Frontal cortex (tissue), 4 donors: ENCODE data around the gene TGFBR2. TPM values are rescaled to one million over a fixed set of nuclear protein-coding genes. Genes with fewer than 3 reads are reported as not detected.

Experiments used
- DNase-seq, 2 donors: peaks; one replicate each; pipeline ENCODE4 v3.0.0; 2012; ENCODE audit warnings: low spot score in 2 of 2
- FAIRE-seq: peaks from 2 replicates; lab custom pipeline; 2012; peaks lifted over from hg19 to GRCh38; lab: Jason Lieb, UNC
- total RNA-seq: library from RNA; depleted of rRNA; stranded (reverse); fragments of >200 nt; gene quantifications from one replicate; pipeline ENCODE4 v1.2.3, GENCODE V29; 2014
- donor health status: control.
- donor health status: control.
- donor health status: control.

TGFBR2 gene
- total RNA-seq, 1 donor from 2014 or later = 4.5 TPM

- FAIRE-seq = no peak
- DNase-seq = no peak
These were observed 42.4 kb downstream of the TGFBR2 start for GRCh38 chr3:30648670-30649357.

GRCh38 chr3:30649572-30650318 is 43.3 kb downstream of the TGFBR2 start:
- no peak for FAIRE-seq
- DNase-seq = no peak

DNA sequence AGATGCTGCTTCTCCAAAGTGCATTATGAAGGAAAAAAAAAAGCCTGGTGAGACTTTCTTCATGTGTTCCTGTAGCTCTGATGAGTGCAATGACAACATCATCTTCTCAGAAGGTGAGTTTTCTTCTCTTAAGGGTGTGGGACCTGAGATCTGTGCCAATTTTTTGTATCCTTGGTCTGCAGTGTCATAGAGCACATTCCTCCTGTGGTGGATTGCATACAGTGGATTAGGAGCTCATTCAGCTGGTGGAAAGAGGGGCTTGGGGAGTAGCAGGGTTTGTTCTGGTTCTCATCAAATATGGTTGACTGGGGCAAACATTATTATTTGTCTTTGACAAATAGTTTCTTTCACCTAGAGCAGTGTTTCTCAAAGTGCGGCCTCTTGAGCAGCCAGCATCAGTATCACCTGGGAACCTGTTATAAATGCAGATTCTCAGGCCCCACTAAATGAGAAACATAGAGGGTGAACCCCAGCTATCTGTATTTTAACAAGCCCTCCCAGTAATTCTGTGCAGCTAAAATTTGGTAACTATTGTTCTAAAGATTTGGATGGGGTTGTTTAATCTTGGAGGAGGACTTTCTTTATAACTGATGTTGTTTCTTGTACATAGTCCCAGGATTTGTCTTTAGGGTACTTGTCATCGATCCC is 44.1 kb downstream of the TGFBR2 start:
- no peak for FAIRE-seq
- no peak for DNase-seq

DNA sequence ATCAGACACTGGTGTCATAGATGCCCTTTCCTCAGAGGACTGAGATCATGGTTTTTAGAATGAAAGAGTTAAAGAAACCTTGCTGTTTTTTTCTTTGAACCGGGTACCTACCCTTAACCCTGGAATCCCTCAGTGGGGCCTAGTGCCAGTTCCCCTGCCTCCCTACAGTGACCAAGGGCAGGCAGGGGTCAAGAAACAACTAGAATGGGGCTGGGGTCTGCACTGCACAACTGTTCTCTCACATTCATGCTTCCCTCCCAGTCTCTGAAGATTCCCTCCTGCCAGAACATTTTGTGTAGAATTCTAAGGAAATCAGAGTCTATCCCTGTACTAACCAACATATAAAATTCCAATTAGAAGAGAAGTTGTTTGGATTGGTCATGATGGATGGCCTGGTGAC is 47.9 kb downstream of the TGFBR2 start:
- FAIRE-seq (no peak), DNase-seq (no peak)

DNA sequence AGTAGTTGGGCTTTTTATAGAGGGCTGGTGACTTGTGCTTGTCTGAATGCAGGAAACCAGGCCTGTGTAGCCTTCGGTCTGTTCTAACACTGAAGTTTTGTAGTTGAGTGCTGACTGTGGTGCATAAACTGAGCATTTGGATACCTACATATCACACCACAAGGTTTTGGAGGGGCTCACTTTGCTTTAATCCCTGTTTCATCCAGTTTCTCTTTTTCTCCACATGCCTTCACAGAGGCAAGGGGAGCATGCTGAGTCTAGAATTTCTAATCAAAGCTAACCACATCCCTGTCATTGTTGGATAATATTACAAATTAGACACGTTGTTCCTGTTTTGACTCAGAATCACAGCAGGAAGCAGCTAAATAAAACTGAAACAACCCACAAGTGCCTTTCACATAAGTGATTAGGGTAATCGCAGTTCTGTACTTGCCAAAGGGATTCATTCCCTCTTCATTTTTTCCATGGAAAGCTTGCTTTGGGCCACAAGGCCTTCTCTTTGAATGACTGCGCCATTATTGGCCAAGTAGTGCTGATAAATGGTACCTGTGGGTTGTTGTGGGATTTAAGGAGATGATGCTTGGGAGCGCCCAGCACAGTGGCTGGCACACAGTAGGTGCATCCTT is 48.9 kb downstream of the TGFBR2 start:
- no peak for DNase-seq
- FAIRE-seq = no peak

- no peak for DNase-seq
- FAIRE-seq = no peak
These were observed 50.3 kb downstream of the TGFBR2 start for GRCh38 chr3:30656624-30657141.

GRCh38 chr3:30657914-30658313 is 51.5 kb downstream of the TGFBR2 start:
- FAIRE-seq (no peak), DNase-seq (no peak)

- FAIRE-seq = no peak
- DNase-seq = no peak
These were observed 52.1 kb downstream of the TGFBR2 start for GRCh38 chr3:30658328-30659052.

GRCh38 chr3:30659270-30660130 is 53.1 kb downstream of the TGFBR2 start:
- DNase-seq (no peak), FAIRE-seq (no peak)

- no peak for FAIRE-seq
- no peak for DNase-seq
These were observed 53.7 kb downstream of the TGFBR2 start for GRCh38 chr3:30660136-30660535.

DNA sequence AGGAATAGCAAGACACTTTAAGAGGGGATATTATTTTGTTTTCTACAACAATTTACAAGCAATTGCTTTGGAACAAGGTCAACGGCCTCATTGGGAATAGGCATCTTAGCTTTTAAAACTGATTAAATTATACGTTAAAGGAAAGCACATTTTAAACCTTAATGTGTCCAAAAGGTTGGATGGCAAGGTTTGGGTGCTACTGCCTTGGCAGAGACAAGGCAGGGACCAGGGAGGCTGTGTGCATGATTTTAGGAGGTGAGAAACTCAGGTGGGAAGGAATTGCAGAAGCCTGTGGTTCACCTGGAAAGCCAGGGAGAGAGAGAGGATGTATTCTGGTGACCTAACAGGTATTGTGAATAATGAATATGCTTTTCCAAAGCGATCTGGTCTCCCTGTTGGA is 54.3 kb downstream of the TGFBR2 start:
- FAIRE-seq (no peak), DNase-seq (no peak)

GRCh38 chr3:30661098-30661873 is 54.9 kb downstream of the TGFBR2 start:
- no peak for FAIRE-seq

GRCh38 chr3:30662836-30663235 is 56.4 kb downstream of the TGFBR2 start:
- no peak for FAIRE-seq

More at GRCh38 chr3:30661098-30661873, 54.9 kb downstream of the TGFBR2 start:
- DNase-seq = no peak

GRCh38 chr3:30663533-30664241 is 57.3 kb downstream of the TGFBR2 start:
- no peak for FAIRE-seq
- no peak for DNase-seq

More at GRCh38 chr3:30662836-30663235, 56.4 kb downstream of the TGFBR2 start:
- no peak for DNase-seq

GRCh38 chr3:30664459-30664858 is 58.1 kb downstream of the TGFBR2 start:
- no peak for DNase-seq
- FAIRE-seq = no peak

DNA sequence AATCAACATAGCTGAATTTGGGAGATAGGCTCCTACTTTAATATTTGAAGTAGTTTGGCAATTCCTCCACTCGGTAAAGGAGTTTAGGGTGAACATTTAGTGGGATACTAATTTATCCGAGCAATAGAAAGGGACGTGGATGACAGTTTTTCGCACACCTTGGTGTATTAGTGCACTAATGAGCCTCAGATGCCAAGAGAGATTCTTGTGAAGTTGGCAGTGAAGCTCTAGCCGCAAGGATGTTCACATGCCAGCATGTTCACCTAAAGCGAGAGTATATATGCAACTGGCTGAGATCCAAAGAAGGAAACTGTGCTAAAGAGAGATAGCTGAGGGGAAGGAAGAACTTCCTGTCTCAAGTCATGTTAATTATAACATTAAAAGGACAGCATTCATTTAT is 58.5 kb downstream of the TGFBR2 start:
- FAIRE-seq (no peak), DNase-seq (no peak)

GRCh38 chr3:30665539-30665938 is 59.1 kb downstream of the TGFBR2 start:
- DNase-seq (no peak), FAIRE-seq (no peak)
